Amniotic stem cell (primary cell): ENCODE measurements around the gene OR6J1.
"Not testable (repeated sequence)": the region's sequence is repeated elsewhere in the genome, so short reads cannot be mapped to it uniquely, and the experiment has no call there.

ENCODE experiments used
- DNase-seq: peaks from one replicate; lab custom pipeline; 2025; lab: John Stamatoyannopoulos, UW

OR6J1 gene

DNA sequence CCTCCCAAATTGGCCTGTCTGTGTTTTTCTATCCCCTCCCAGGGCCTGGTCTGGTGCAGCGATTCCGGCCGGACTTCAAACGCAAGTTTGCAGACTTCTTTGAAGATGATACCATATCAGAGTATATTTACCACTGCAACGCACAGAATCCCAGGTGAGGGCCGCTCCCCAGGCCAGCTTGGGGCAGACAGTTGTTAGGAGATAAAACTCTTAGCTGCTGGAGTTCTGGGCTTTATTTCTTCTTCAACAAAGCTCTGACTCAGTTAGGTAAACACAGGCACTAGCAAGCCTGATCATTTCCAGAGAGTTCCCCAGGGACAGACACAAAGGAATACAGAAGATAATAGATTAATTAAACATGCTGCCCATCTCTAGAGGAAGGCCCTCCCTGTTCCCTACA, 37.8 kb downstream of the OR6J1 start:
- DNase-seq, result no peak

GRCh38 chr14:22602862-22603261, 41.3 kb downstream of the OR6J1 start:
- DNase-seq, result no peak

GRCh38 chr14:22601996-22602395, 42.2 kb downstream of the OR6J1 start:
- DNase-seq, result no peak

- DNase-seq, result no peak
Measured at GRCh38 chr14:22601456-22601855, 42.7 kb downstream of the OR6J1 start.

DNA sequence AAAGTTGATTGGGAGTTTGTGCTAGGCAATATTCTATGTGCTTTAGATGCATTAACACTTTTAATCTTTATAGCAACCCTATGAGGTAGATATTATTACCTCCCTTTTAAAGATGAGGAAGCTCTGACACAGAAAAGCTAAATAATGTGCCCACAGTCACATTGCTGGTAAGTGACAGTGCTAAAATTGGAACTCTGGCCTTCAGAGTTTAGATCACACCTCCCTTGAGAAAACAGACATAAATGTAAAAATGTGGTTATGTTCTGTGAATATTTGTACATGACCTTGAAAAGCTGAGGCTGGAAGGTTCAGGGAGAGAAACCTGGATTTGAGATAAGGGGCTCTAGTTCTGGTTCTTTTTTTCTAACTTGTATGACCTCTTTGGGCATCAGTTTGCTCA, 44.1 kb downstream of the OR6J1 start:
- DNase-seq, result no peak

- DNase-seq, result no peak
Measured at GRCh38 chr14:22599349-22599748, 44.8 kb downstream of the OR6J1 start.

DNA sequence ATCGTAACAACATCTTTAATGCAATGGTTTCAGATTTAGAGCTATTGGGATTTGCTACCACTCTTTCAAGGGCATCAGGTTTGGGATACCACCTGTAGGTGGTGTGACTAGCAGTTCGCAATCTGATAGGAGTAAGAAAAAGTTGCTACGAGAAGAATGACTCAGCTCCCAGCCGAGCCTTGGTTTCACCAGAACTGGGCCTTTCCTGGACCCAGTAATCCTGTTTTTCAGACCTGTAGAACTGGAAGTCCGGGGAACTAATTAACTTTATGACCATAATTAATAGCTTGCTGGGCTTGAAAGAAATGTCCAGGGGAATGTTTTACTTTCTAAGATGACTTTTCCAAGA, 45.3 kb downstream of the OR6J1 start:
- DNase-seq, result no peak

DNA sequence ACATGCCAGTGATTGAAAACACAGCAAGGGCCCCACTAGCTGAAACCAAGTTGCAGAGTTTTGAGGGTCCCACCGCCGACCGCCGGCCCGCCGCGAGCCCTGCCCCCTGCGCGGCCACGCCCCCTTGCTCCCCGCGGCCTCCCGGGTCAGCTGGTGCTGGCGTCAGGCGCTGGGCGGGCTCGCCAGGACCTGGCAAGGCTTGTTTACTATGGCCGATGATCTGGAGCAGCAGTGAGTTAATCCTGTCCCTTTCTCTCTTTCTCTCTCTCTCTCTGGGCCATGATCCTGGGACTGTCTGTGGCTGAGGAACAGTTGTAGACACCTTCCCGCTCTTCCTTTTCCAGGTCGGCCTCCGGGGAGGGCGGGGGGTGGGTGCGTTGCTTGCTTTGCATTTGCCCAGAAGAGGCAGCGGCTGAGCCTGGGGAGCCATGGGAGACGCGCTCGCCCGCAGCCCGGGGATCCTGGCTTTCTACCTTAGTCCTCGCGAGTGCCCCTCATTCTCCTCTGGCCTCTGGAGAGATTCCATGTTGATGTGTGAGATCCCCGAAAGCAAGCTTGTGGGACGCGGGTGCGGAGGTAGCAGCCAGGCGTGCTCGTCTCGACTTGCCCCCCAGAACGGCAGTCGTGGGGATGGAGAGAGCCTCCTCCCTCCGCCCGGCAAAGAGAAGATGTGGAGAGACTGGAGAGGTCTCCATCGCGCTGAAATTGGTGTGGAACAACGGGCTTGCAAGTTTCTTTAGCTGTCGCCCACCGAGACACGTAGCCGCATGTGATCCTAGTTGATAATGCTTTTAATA, 45.9 kb downstream of the OR6J1 start, which contains the start of gene ABHD4:
Gene ABHD4, plus strand, starts transcription at position 202 of the 797 bp plus-strand sequence. Its CDS starts 7 bp downstream, at position 209.
- peak; percentile 12 for DNase-seq

DNA sequence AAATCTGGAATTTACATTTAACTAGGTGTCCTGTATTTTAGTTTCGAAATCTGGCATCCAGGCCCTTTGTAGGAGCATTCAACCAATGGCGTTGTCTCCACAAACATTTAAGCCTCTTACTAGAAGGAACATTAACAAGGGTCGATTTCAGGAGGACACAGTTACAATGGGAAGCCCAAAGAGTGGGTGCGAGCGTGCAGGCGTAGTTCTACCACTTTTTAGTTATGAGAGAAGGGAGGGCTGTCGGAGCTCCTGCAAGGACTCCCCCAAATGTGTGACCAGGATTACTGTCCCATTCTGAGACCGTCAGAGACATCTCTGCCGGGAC, 46.4 kb downstream of the OR6J1 start:
- no peak for DNase-seq

DNA sequence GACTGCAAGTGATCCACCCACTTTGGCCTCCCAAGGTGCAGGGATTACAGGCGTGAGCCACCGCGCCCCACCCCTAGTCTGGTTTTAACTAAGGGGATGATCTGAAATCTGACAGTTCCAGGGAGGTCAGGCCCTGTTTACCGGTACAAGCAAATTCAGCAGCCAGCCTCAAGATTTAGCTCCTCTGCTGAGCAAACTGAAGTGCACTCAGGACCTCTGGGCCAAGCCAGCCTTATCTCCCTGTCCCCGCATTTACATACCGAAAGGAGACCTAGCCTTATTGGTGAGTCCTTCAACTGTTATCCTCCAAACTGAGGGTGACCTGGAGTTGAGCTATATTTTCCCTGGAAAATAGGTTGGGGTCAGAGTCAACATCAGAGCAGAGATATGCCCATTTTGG, 46.9 kb downstream of the OR6J1 start:
- no peak for DNase-seq

GRCh38 chr14:22596354-22596879, 47.7 kb downstream of the OR6J1 start:
- DNase-seq, result no peak

- no peak for DNase-seq
Measured at GRCh38 chr14:22594156-22594716, 49.9 kb downstream of the OR6J1 start.

DNA sequence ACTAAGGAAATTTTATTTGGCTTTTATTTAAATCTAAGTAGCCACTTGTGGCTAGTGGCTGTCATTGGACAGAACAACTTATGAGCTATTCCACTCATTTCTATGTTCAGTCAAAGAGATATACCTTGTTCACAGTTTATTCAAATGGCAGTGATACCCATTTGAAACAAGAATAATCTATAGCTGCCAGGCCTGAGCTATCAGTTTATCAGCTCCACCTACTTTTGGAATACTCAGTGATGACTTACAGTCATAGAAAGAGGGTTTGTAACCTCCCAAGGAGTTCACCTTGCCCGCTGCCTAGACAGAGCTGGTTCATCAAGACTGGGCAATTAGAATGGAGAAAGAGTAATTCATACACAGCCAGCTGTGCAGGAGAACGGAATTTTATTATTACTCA, 50.6 kb downstream of the OR6J1 start:
- DNase-seq, result no peak

GRCh38 chr14:22593189-22593588, 51.0 kb downstream of the OR6J1 start:
- DNase-seq, result no peak

DNA sequence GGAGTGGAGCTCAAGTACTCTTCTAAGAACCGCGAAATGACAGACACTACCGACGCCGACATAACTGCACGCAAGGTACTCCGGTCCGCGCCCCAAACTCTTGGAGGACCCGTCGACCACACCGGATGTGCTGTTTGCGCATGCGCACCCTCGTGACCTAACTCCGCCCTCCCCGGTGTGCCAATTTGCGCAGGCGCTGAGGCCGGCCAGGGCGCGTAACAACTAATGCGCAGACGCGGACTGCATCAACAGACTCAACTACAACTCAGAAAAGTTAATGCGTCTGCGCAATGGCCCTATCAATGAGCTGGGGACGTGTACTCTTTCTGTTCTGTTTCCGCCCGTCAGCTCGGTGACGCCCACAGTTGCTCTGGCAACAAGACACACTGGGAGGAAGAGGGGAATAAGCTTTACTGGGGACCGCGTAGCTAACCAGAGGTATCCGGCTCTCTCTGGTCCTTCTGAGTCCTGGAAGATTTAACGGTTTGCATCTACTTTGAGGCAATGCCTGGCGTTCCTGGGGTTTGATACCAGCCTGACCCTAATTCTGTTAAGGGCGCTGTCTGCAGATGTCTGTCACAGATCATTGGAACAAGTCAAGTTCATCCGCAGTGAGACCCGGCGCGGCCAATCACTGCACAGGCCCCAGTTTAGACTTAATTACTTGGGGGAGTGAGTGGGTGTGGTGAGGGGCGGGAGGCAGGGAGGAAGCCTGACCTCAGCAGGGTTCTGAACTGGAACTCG, 54.9 kb downstream of the OR6J1 start, which contains the start of gene DAD1:
Gene DAD1, minus strand, starts transcription at position 129 of the 744 bp plus-strand sequence. Its CDS starts 67 bp downstream, at position 62.
- DNase-seq, result peak; percentile 99

DNA sequence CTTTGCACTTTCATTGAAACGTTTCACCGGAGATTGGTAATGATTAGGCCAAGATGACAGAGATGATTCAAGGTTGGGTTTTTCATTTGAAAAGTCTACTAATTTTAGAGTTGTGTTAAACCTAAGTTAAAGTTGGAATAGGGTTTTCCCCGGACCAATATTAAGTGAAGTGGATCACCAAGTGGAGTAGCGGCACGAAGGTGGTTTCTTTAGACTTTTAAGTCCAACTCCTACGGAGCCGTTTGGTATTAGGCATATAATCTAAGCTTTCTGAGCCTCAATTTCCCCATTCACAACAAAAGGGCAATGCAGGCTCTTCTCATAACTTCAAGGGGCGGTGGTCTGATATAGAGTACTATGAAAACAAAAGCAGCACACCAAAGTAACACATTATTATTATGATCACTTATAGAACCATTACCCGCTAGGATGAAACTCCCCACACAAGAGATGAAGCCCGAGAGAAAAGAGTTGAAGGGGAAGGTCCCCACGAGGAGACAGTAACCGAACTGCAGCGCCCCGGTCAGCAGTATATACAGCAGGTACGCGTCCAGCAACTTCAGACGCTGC, 55.5 kb downstream of the OR6J1 start:
- no peak for DNase-seq

DNA sequence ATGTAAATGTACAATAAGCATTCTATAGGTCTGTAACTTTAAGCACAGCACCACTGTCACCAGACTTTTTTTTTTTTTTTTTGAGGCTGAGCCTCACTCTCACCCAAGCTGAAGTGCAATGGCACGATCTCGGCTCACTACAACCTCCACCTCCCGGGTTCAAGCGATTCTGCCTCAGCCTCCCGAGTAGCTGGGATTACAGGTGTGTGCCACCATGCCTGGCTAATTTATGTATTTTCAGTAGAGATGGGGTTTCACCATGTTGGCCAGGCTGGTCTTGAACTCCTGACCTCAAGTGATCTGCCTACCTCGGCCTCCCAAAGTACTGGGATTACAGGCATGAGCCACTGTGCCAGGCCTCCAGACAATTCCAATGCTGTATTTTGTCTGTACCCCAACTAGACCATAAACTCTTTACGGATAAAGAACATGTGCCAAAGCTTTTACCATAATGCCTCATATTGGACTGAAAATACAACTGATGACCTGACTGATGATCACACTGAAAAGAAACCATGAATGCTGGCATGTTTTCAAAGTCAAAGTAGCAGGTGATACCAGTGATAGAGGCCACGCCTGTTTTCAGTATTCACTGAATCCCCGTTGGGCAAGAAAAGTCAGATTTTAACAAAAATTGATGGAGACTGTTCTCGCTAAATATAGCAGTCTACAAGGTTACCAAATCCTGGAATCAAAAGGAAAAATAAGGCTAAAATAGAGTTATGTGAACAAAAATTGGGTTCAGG, 56.3 kb downstream of the OR6J1 start:
- not testable (repeated sequence) for DNase-seq

DNA sequence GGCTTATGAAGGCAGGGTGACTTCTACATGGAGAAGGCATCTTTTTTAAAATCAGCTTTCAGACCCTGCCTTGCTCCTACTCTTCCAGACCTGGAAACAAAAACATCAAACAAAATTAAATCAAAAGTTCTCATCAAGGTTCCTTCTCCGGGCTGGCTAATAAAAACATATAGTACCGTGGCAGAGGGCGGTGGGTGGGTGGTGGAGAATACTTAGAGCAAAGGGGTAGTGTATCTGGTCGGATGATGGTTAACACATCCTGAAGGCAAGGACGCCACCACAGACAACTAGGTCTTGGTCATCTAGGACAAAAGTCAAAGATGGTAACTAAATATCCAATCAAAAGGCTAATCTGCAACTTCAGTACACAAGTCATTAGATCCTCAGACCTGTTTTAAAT, 56.9 kb downstream of the OR6J1 start:
- no peak for DNase-seq

DNA sequence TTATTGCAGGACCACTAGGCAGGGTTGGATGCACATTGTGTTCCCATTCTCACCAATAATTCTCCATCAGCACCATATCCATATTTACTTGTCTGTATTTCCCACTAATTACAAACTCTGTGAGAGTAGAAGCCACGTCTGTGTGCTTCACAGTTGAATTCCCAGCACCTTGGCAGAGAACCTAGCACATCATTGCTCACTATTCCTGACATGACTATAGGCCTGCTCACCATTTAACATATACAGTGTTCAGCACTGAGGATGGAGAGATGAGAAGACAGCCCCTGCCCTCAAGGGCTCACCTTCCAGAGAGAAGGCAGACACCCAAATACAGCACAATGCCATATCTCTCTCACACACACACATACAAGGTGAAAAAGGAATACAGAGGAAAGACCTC, 60.2 kb downstream of the OR6J1 start:
- DNase-seq, result no peak
